Right atrium auricular region (tissue), 2 donors: ENCODE data around the gene NFIX. TPM values are rescaled to one million over a fixed set of nuclear protein-coding genes. Genes with fewer than 3 reads are reported as not detected.

Experiments used
- DNase-seq: peaks from one replicate; pipeline ENCODE4 v3.0.0-alpha.2; 2019; ENCODE audit warnings: low spot score
- H3K27ac ChIP-seq, 2 donors: fragments of 200-600 bp; sonication (generic); 1 replicate in 1 of 2; 2 replicates in 1 of 2; pipeline ENCODE4 v1.5.1; 2016 to 2019
- H3K27me3 ChIP-seq, 2 donors: fragments of 200-600 bp; sonication (generic); one replicate each; pipeline versions ENCODE4 v1.5.1 to v1.6.0; 2017 to 2019
- H3K36me3 ChIP-seq: fragments of 200-600 bp; sonication (generic); one replicate; pipeline ENCODE4 v1.5.1; 2016
- H3K4me1 ChIP-seq, 2 donors: fragments of 200-600 bp; sonication (generic); one replicate each; pipeline versions ENCODE4 v1.5.1 to v1.6.0; 2017 to 2019
- H3K4me3 ChIP-seq, 2 donors: fragments of 200-600 bp; sonication (generic); 1 replicate in 1 of 2; 2 replicates in 1 of 2; pipeline ENCODE4 v1.5.1; 2017 to 2019; ENCODE audit warnings: mild to moderate bottlenecking in 1 of 2, moderate library complexity in 1 of 2
- H3K9me3 ChIP-seq, 2 donors: fragments of 200-600 bp; sonication (generic); one replicate each; pipeline ENCODE4 v1.5.1; 2019
- total RNA-seq, 2 donors: library from RNA; depleted of rRNA; stranded (reverse); fragments of >200 nt; gene quantifications; one replicate each; pipeline ENCODE4 v1.1.0, GENCODE V29; 2016
- TF ChIP-seq, protein P1 (sequence below), 2 donors: fragments of 200-600 bp; sonication (generic); IDR thresholded peaks; one replicate each; pipeline ENCODE4 v1.5.1; 2019; ENCODE audit warnings: antibody characterized with exemption in 2 of 2

The NFIX gene
- total RNA-seq, 2 donors from 2014 or later: 56.5 to 69.8 TPM

DNA sequence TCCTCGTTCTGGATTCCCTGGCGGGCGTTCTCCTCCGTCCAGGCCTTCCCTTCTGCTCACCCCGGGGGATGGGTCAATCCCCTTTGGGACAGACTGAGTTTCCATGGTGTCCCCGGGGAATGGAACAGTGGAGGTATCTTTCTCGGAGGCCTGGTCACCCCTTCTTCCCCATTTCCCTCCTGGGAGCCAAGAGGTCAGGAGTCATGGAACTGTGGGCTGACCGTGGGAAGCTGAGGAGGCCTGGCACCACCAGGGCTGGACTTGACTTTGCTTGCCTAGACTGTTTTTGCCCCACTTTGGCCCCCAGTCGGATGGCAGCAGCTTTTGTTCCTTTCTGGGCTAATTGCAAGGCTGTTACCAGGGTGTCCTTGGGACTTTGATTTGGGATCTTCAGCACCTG, 124.8 kb downstream of the NFIX start:
- TF ChIP-seq, protein P1, sequence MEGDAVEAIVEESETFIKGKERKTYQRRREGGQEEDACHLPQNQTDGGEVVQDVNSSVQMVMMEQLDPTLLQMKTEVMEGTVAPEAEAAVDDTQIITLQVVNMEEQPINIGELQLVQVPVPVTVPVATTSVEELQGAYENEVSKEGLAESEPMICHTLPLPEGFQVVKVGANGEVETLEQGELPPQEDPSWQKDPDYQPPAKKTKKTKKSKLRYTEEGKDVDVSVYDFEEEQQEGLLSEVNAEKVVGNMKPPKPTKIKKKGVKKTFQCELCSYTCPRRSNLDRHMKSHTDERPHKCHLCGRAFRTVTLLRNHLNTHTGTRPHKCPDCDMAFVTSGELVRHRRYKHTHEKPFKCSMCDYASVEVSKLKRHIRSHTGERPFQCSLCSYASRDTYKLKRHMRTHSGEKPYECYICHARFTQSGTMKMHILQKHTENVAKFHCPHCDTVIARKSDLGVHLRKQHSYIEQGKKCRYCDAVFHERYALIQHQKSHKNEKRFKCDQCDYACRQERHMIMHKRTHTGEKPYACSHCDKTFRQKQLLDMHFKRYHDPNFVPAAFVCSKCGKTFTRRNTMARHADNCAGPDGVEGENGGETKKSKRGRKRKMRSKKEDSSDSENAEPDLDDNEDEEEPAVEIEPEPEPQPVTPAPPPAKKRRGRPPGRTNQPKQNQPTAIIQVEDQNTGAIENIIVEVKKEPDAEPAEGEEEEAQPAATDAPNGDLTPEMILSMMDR (IDR thresholded peaks at IDR 0.05): no peak
- Histone ChIP-seq H3K27ac (no peak overlapping the region), H3K36me3 (no peaks in the 10 kb centered on the region), H3K4me1 (peaks cover 0 to 48% of the 10 kb centered on the region in 2 donors), H3K27me3 (no peaks in the 10 kb centered on the region), H3K9me3 (no peaks in the 10 kb centered on the region), H3K4me3 (no peak overlapping the region)
- DNase-seq: no peak

DNA sequence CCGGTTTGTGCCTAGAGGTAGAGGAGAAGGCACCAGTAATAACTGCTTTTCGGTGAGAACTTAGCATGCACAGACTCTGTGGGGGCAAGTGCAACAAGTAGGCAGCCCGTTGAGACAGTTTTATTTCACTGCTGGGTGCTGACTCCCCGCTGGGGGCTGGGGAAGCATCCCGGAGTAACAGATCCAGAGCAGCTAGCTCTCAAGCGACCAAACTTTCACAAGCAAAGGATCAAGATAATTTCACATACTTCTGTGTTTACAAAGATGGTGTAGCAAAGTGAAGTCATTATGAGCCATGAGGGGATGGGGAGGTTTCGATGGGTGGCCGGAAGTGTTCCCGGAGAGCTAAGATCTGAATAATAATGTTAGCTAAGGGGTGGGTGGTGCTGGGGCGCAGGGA, 125.5 kb downstream of the NFIX start:
- no peak overlapping the region for H3K27ac ChIP-seq
- no peak overlapping the region for H3K4me3 ChIP-seq
- H3K36me3 ChIP-seq: no peaks in the 10 kb centered on the region
- TF ChIP-seq, protein P1 (IDR thresholded peaks at IDR 0.05): no peak
- DNase-seq: no peak
- H3K9me3 ChIP-seq: no peaks in the 10 kb centered on the region
- H3K27me3 ChIP-seq: no peaks in the 10 kb centered on the region
- H3K4me1 ChIP-seq: peaks cover 0 to 41% of the 10 kb centered on the region in 2 donors

GRCh38 chr19:13121551-13122274, 126.4 kb downstream of the NFIX start:
- Histone ChIP-seq H3K4me3 (no peak overlapping the region), H3K27ac (no peak overlapping the region), H3K4me1 (peaks cover 0 to 36% of the 10 kb centered on the region in 2 donors), H3K27me3 (no peaks in the 10 kb centered on the region), H3K36me3 (no peaks in the 10 kb centered on the region), H3K9me3 (no peaks in the 10 kb centered on the region)
- TF ChIP-seq, protein P1 (IDR thresholded peaks at IDR 0.05): no peak
- no peak for DNase-seq

DNA sequence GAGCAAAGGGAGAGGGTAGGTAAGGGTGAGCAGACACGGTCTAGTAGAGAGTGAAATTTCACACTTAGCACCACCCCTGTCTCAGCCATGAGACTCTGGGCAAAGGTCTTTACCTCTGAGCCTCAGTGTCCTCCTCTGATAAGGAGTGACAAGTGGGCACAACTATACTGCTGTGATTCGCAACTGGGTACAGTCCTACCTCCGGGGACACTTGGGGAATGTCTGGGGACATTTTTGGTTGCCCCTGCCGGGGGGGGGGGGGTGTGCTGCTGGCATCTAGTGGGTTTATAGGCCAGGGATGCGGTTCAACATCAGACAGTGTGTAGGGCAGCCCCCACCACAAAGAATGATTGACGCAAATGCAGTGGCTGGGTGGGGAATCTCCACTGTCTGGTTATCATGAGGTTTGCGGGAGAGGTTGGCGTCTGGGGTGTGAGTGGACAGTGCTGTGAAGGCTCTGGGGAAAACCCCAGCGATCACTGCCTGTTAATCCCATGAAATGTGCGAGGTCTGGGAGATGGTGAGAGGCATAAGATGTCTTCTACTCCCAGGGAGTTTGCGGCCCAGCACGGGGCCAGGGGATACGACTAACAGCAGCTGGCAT, 127.1 kb downstream of the NFIX start:
- H3K4me1 ChIP-seq: peaks cover 0 to 30% of the 10 kb centered on the region in 2 donors
- TF ChIP-seq, protein P1 (IDR thresholded peaks at IDR 0.05): no peak

DNA sequence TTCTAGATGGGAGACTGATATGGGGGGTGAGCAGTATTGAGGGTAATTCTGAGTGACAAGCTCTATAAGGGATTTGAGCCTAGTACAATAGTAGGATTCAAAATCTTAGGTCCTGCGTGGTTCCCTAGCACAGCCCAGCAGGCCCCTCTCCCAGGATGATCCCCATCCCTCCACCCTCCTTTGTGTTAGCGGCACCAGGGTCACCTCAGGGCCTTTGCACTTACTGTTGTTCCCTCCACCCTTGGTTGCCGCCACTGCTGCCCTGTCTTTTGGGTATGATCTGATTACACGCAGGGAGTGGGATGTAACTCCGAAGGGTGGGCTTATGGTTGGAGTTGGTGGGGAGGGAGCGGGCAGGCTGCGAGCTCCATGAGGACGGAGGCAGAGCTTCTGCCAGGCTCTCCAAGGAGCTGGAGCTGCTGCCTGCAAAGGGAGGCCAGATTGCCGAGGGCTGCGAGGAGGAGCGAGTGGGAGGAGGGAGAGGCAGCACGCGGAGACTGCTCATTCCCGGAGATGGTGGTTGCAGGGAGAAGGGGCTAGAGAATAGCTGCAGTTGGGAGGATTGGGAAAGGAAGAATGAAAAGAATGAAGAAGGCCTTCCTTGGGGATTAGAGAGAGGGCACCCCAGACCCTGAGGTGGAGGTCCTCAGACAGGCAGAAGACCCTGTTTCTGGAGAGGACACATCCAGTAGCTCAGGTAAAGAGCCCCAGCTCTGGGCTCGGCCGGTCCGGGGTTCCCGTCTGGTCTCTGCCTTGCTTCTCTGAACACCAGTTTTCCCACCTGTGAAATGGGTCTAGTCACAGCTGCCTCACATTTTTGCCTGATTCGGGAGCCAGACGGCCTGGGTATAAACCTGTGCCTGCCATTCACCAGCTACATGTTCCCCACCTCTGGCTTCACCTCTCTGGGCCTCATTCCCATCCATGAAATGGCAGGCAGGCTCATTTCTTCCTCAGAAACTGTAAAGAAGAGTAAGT, 128.0 kb downstream of the NFIX start:
- Histone ChIP-seq H3K27ac (no peak overlapping the region), H3K4me3 (no peak overlapping the region), H3K9me3 (no peaks in the 10 kb centered on the region), H3K36me3 (no peaks in the 10 kb centered on the region), H3K4me1 (peaks cover 0 to 25% of the 10 kb centered on the region in 2 donors), H3K27me3 (no peaks in the 10 kb centered on the region)
- TF ChIP-seq, protein P1 (IDR thresholded peaks at IDR 0.05): no peak
- DNase-seq: no peak

More for the DNA sequence above, 127.1 kb downstream of the NFIX start:
- H3K36me3 ChIP-seq: no peaks in the 10 kb centered on the region
- DNase-seq: no peak
- no peak overlapping the region for H3K27ac ChIP-seq
- no peaks in the 10 kb centered on the region for H3K9me3 ChIP-seq
- no peaks in the 10 kb centered on the region for H3K27me3 ChIP-seq
- H3K4me3 ChIP-seq: no peak overlapping the region
